HepG2 (cell line): Measurements from ENCODE around the gene FBXL12. TPM values are rescaled to one million over a fixed set of nuclear protein-coding genes. Genes with fewer than 3 reads are reported as not detected.

Experiments
- ATAD3A ChIP-seq: sonication (generic); formaldehyde crosslinking; IDR thresholded peaks from 2 replicates; pipeline ENCODE4 v1.4.0; 2020; ENCODE audit warnings: missing genetic modification reagents
- CCAR2 ChIP-seq: fragments of 200-400 bp; formaldehyde crosslinking; optimal IDR thresholded peaks from 2 replicates; pipeline ENCODE3; 2018; ENCODE audit warnings: low read depth, mild to moderate bottlenecking, low read length, moderate library complexity
- CCDC6 ChIP-seq: sonication (generic); formaldehyde crosslinking; IDR thresholded peaks from 2 replicates; pipeline ENCODE4 v1.8.1; 2022; ENCODE audit warnings: mild to moderate bottlenecking, missing genetic modification reagents, moderate library complexity
- CERS6 ChIP-seq: sonication (generic); formaldehyde crosslinking; IDR thresholded peaks from 2 replicates; pipeline ENCODE4 v1.5.0; 2020; ENCODE audit warnings: missing genetic modification reagents
- DRAP1 ChIP-seq: IDR thresholded peaks from 2 replicates; pipeline ENCODE4 v1.6.1; 2016; ENCODE audit warnings: missing genetic modification reagents, missing compliant biosample characterization
- FOXA1 ChIP-seq, 2 experiments: fragments of 450-650 bp in 1 of 2; sonication (generic) in 1 of 2; formaldehyde crosslinking in 1 of 2; IDR thresholded peaks; 2 replicates each; pipeline versions ENCODE4 v1.4.0 to v1.6.1; 2016 to 2020; ENCODE audit warnings: missing genetic modification reagents in 1 of 2
- GZF1 ChIP-seq: sonication (generic); formaldehyde crosslinking; IDR thresholded peaks from 2 replicates; pipeline ENCODE4 v1.5.1; 2020; ENCODE audit warnings: mild to moderate bottlenecking, missing genetic modification reagents
- HOXD1 ChIP-seq: sonication (generic); formaldehyde crosslinking; IDR thresholded peaks from 2 replicates; pipeline ENCODE4 v1.5.0; 2020; ENCODE audit warnings: missing genetic modification reagents
- KLF12 ChIP-seq: sonication (generic); formaldehyde crosslinking; IDR thresholded peaks from 2 replicates; pipeline ENCODE4 v1.4.0; 2020; ENCODE audit warnings: missing genetic modification reagents, borderline replicate concordance
- MTF2 ChIP-seq: sonication (generic); formaldehyde crosslinking; IDR thresholded peaks from 2 replicates; pipeline ENCODE4 v1.5.0; 2020; ENCODE audit warnings: missing genetic modification reagents, borderline replicate concordance
- MXD4 ChIP-seq: IDR thresholded peaks from 2 replicates; pipeline ENCODE4 v1.6.1; 2016; ENCODE audit warnings: mild to moderate bottlenecking, missing biosample characterization, missing genetic modification reagents
- NFRKB ChIP-seq: fragments of 450-650 bp; IDR thresholded peaks from 2 replicates; pipeline ENCODE4 v1.6.1; 2017
- PLRG1 ChIP-seq: fragments of 450-650 bp; conservative IDR thresholded peaks from 2 replicates; pipeline ENCODE4 v1.6.1; 2016
- PREB ChIP-seq: sonication (generic); formaldehyde crosslinking; IDR thresholded peaks from 2 replicates; pipeline ENCODE4 v1.4.0; 2020; ENCODE audit warnings: missing genetic modification reagents
- SP140L ChIP-seq: sonication (generic); formaldehyde crosslinking; IDR thresholded peaks from 2 replicates; pipeline ENCODE4 v1.4.0; 2020; ENCODE audit warnings: missing genetic modification reagents, borderline replicate concordance
- STAG1 ChIP-seq: sonication (generic); formaldehyde crosslinking; IDR thresholded peaks from 2 replicates; pipeline ENCODE4 v1.4.0; 2020; ENCODE audit warnings: missing genetic modification reagents
- TBX2 ChIP-seq: sonication (generic); formaldehyde crosslinking; IDR thresholded peaks from 2 replicates; pipeline ENCODE4 v1.5.0; 2020; ENCODE audit warnings: missing genetic modification reagents, mild to moderate bottlenecking, borderline replicate concordance
- ZFP82 ChIP-seq: sonication (generic); formaldehyde crosslinking; IDR thresholded peaks from 2 replicates; pipeline ENCODE4 v1.5.1; 2020; ENCODE audit warnings: mild to moderate bottlenecking, missing genetic modification reagents, borderline replicate concordance
- ZMYM2 ChIP-seq: sonication (generic); formaldehyde crosslinking; IDR thresholded peaks from 2 replicates; pipeline ENCODE4 v1.8.0; 2022; ENCODE audit warnings: mild to moderate bottlenecking, missing genetic modification reagents
- ZNF138 ChIP-seq: sonication (generic); formaldehyde crosslinking; IDR thresholded peaks from 2 replicates; pipeline ENCODE4 v1.5.0; 2020; ENCODE audit warnings: mild to moderate bottlenecking, low read depth, missing genetic modification reagents
- ZNF563 ChIP-seq: sonication (generic); formaldehyde crosslinking; IDR thresholded peaks from 2 replicates; pipeline ENCODE4 v1.8.0; 2022; ENCODE audit warnings: mild to moderate bottlenecking, moderate library complexity, missing genetic modification reagents
- ZNF670 ChIP-seq: sonication (generic); formaldehyde crosslinking; IDR thresholded peaks from 2 replicates; pipeline ENCODE4 v1.8.0; 2022; ENCODE audit warnings: mild to moderate bottlenecking, missing genetic modification reagents, borderline replicate concordance
- ZNF674 ChIP-seq: sonication (generic); formaldehyde crosslinking; IDR thresholded peaks from 2 replicates; pipeline ENCODE4 v1.5.0; 2020; ENCODE audit warnings: low read depth, mild to moderate bottlenecking, missing genetic modification reagents
- ZNF816 ChIP-seq: sonication (generic); formaldehyde crosslinking; IDR thresholded peaks from 2 replicates; pipeline ENCODE4 v1.8.0; 2022; ENCODE audit warnings: missing genetic modification reagents, mild to moderate bottlenecking, borderline replicate concordance
- polyA plus RNA-seq, 8 experiments: library from polyadenylated mRNA; depleted of rRNA in 3 of 8; stranded (reverse) in 7 of 8; unstranded in 1 of 8; fragments of >200 nt; fragmentation: Illumina TruSeq in 4 of 8; extraction: Trizol in 4 of 8; gene quantifications; 2 replicates each; pipeline versions ENCODE4 v1.2.1 to v1.2.3, GENCODE V29; 2011 to 2016; ENCODE audit warnings: low read depth in 4 of 8, missing spikeins in 1 of 8, mixed read lengths in 1 of 8; ENCODE audit not compliant: insufficient read depth in 1 of 8
- total RNA-seq, 5 experiments: library from RNA; depleted of rRNA; stranded (reverse); fragments of >200 nt; fragmentation: Illumina TruSeq; extraction: Trizol; gene quantifications; 2 replicates each; pipeline ENCODE4 v1.2.3, GENCODE V29; 2016; ENCODE audit warnings: low read depth in 1 of 5
- TF ChIP-seq, protein P1 (sequence below): sonication (generic); formaldehyde crosslinking; IDR thresholded peaks from 2 replicates; pipeline ENCODE4 v1.5.1; 2020; ENCODE audit warnings: missing genetic modification reagents, mild to moderate bottlenecking, borderline replicate concordance
- TF ChIP-seq, protein P2 (sequence below): sonication (generic); formaldehyde crosslinking; IDR thresholded peaks from 2 replicates; pipeline ENCODE4 v1.4.0; 2020; ENCODE audit warnings: missing genetic modification reagents

Gene FBXL12
- total and polyA plus RNA-seq, 2 of the 13 experiments (the other 11 are each of a cell fraction or from before 2014, with no cell fraction given), result 20.4 to 23.1 TPM

DNA sequence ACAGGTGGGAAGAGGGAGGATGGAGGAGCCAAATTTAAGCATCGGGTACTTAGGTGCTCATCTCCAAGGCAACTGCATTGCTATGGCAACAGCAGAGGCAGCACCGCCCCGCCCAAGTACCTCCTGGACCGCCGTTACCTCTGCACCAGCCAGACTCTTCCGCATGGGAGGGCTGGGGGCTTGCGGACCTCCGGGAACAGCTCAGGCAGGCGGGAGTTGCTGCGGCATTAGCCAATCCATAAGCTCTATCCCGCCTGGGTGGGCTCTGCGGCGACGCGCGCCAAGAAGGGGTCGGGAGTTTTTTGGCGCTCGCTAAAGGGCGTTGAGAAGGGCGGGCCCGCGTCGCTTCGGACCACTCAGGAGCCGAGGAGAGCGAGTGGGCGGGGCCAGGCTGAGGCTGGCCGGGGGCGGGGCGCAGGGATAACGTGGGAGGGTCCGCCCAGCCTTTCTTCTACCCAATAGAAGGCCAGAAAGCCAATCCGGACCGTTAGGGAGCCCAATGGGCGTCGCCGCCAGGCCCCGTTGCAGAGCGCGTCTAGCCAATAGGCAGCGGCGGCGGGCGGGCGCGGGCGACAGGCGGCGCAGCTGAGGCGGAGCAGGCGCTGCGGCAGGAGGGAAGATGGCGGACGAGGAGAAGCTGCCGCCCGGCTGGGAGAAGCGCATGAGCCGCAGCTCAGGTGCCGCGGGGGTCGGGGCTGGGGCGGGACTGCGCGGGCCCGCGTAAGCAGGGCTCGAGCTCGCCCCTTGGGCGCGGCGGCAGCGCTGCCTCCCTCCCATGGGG lies 16.0 kb upstream of the FBXL12 start, which contains the start of gene PIN1 (continued):
- TF ChIP-seq, protein P1, sequence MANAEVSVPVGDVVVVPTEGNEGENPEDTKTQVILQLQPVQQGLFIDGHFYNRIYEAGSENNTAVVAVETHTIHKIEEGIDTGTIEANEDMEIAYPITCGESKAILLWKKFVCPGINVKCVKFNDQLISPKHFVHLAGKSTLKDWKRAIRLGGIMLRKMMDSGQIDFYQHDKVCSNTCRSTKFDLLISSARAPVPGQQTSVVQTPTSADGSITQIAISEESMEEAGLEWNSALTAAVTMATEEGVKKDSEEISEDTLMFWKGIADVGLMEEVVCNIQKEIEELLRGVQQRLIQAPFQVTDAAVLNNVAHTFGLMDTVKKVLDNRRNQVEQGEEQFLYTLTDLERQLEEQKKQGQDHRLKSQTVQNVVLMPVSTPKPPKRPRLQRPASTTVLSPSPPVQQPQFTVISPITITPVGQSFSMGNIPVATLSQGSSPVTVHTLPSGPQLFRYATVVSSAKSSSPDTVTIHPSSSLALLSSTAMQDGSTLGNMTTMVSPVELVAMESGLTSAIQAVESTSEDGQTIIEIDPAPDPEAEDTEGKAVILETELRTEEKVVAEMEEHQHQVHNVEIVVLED (CRISPR knock-in tag), result peak; percentile 83
- peak; percentile 63; the same call in 1 of the 2 replicates for TF ChIP-seq KLF12 (CRISPR knock-in tag)
- no peak for TF ChIP-seq MTF2 (CRISPR knock-in tag)
- TF ChIP-seq ZNF816 (CRISPR knock-in tag), result no peak
- no peak for TF ChIP-seq PREB
- TF ChIP-seq CCAR2, result no peak
- peak; percentile 63; the same call in 1 of the 2 replicates for TF ChIP-seq CCDC6 (CRISPR knock-in tag)
- TF ChIP-seq ATAD3A, result no peak
- TF ChIP-seq ZFP82 (CRISPR knock-in tag), result no peak
- TF ChIP-seq HOXD1 (CRISPR knock-in tag), result no peak
- no peak for TF ChIP-seq ZNF563 (CRISPR knock-in tag)
- no peak for TF ChIP-seq NFRKB
- no peak for TF ChIP-seq ZNF138 (CRISPR knock-in tag)
- TF ChIP-seq ZMYM2 (CRISPR knock-in tag), result no peak
- no peak for TF ChIP-seq ZNF670
- TF ChIP-seq MXD4 (CRISPR knock-in tag), result no peak
- no peak for TF ChIP-seq ZNF674
- TF ChIP-seq STAG1, result no peak
- no peak for TF ChIP-seq TBX2
- no peak for TF ChIP-seq SP140L (CRISPR knock-in tag)
- no peak for TF ChIP-seq PLRG1
- TF ChIP-seq, protein P2, sequence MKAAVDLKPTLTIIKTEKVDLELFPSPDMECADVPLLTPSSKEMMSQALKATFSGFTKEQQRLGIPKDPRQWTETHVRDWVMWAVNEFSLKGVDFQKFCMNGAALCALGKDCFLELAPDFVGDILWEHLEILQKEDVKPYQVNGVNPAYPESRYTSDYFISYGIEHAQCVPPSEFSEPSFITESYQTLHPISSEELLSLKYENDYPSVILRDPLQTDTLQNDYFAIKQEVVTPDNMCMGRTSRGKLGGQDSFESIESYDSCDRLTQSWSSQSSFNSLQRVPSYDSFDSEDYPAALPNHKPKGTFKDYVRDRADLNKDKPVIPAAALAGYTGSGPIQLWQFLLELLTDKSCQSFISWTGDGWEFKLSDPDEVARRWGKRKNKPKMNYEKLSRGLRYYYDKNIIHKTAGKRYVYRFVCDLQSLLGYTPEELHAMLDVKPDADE (CRISPR knock-in tag), result no peak
- TF ChIP-seq CERS6 (CRISPR knock-in tag), result no peak
- no peak for TF ChIP-seq GZF1 (CRISPR knock-in tag)
- no peak for TF ChIP-seq FOXA1 (IDR thresholded peaks at IDR 0.05)
- TF ChIP-seq FOXA1 (CRISPR knock-in tag; IDR thresholded peaks at IDR 0.05), result no peak
- peak; percentile 69 for TF ChIP-seq DRAP1
